Liver (tissue), 3 donors: ENCODE results near the gene RBM14.

Experiments
- CTCF ChIP-seq: fragments of 150-350 bp; IDR thresholded peaks from 2 replicates; pipeline ENCODE4 v1.5.1; 2017; ENCODE audit warnings: improper control_type of control experiment, low read depth, low read length; ENCODE audit not compliant: missing input control
- EGR1 ChIP-seq, 2 donors: IDR thresholded peaks; 2 replicates each; pipeline ENCODE4 v1.6.1; 2016 to 2018; ENCODE audit warnings: antibody characterized with exemption in 2 of 2, low read depth in 2 of 2
- FOXA1 ChIP-seq: IDR thresholded peaks from 2 replicates; pipeline ENCODE4 v1.6.1; 2016; ENCODE audit warnings: antibody characterized with exemption
- JUND ChIP-seq, 2 donors: IDR thresholded peaks; 2 replicates each; pipeline ENCODE4 v1.6.1; 2016; ENCODE audit warnings: antibody characterized with exemption in 2 of 2
- MAX ChIP-seq: IDR thresholded peaks from 2 replicates; pipeline ENCODE4 v1.6.1; 2016; ENCODE audit warnings: antibody characterized with exemption
- RAD21 ChIP-seq, 2 donors: IDR thresholded peaks; 2 replicates each; pipeline ENCODE4 v1.6.1; 2016; ENCODE audit warnings: antibody characterized with exemption in 2 of 2, mild to moderate bottlenecking in 2 of 2
- REST ChIP-seq: IDR thresholded peaks from 2 replicates; pipeline ENCODE4 v1.6.1; 2016; ENCODE audit warnings: antibody characterized with exemption, mild to moderate bottlenecking
- RXRA ChIP-seq, 2 donors: IDR thresholded peaks; 2 replicates each; pipeline ENCODE4 v1.6.1; 2017 to 2018; ENCODE audit warnings: antibody characterized with exemption in 2 of 2, mild to moderate bottlenecking in 1 of 2
- SP1 ChIP-seq: IDR thresholded peaks from 2 replicates; pipeline ENCODE4 v1.6.1; 2018; ENCODE audit warnings: antibody characterized with exemption, mild to moderate bottlenecking
- TAF1 ChIP-seq: conservative IDR thresholded peaks from 2 replicates; pipeline ENCODE4 v1.6.1; 2016; ENCODE audit warnings: antibody characterized with exemption, mild to moderate bottlenecking
- YY1 ChIP-seq: IDR thresholded peaks from 2 replicates; pipeline ENCODE4 v1.6.1; 2016; ENCODE audit warnings: antibody characterized with exemption, mild to moderate bottlenecking
- ZBTB33 ChIP-seq: IDR thresholded peaks from 2 replicates; pipeline ENCODE4 v1.6.1; 2016; ENCODE audit warnings: antibody characterized with exemption
- donor health status: healthy.
- donor health status: healthy.

- TF ChIP-seq FOXA1 (no peak), TAF1 (no peak), SP1 (no peak), CTCF (no peak), RXRA (IDR thresholded peaks at IDR 0.05) (no peak), RAD21 (IDR thresholded peaks at IDR 0.05) (no peak), ZBTB33 (no peak), MAX (no peak), YY1 (no peak), REST (no peak), JUND (IDR thresholded peaks at IDR 0.05) (no peak), EGR1 (IDR thresholded peaks at IDR 0.05; ENCODE audit: low read depth in 2 of 2) (no peak)
These were observed 58.7 kb downstream of the RBM14 start for GRCh38 chr11:66674964-66675602.
